ENCODE data around the gene FMO1.
A peak's percentile ranks its signal among the peaks of the same experiment; 100 is the strongest.

Gene FMO1

DNA sequence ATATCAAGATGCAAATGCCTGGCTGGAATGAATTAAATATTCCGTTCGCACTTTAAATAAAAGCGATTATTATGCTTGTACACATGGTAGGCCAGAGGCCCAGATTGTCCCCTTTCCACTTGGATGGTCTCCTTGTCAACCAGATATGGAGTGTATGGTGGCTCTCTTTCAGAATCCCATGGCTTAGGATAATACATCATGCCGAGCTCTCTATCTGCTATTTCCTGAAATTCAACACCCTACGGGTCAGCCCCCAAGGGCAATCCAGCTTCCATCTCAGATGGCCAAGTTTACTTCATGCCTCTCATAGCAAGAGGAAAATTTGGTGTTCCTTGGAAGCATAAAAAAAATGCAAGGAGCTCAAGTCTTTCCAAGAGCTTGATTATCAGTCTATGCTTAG lies 25.4 kb upstream of the FMO1 start:
- TF ChIP-seq TCF12 (IDR thresholded peaks at IDR 0.05; ENCODE audit: low read depth) (no peak), TEAD4 (IDR thresholded peaks at IDR 0.05) (no peak), CREB1 (IDR thresholded peaks at IDR 0.05; ENCODE audit: low read depth) (no peak), CEBPB (IDR thresholded peaks at IDR 0.05) (no peak), NFIC (IDR thresholded peaks at IDR 0.05) (no peak), EP300 (IDR thresholded peaks at IDR 0.05; ENCODE audit: borderline replicate concordance) (no peak), YY1 (IDR thresholded peaks at IDR 0.05; ENCODE audit: low read depth) (no peak), FOXM1 (IDR thresholded peaks at IDR 0.05; ENCODE audit: borderline replicate concordance, low read depth) (no peak), RAD21 (IDR thresholded peaks at IDR 0.05; ENCODE audit: low read depth) (no peak), MAX (IDR thresholded peaks at IDR 0.05) (no peak), TAF1 (IDR thresholded peaks at IDR 0.05; ENCODE audit: low read depth) (no peak), ZBTB7A (IDR thresholded peaks at IDR 0.05; ENCODE audit: low read depth) (no peak)
- TF ChIP-seq, protein P1, sequence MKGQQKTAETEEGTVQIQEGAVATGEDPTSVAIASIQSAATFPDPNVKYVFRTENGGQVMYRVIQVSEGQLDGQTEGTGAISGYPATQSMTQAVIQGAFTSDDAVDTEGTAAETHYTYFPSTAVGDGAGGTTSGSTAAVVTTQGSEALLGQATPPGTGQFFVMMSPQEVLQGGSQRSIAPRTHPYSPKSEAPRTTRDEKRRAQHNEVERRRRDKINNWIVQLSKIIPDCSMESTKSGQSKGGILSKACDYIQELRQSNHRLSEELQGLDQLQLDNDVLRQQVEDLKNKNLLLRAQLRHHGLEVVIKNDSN (IDR thresholded peaks at IDR 0.05): no peak
- TF ChIP-seq, protein P2, sequence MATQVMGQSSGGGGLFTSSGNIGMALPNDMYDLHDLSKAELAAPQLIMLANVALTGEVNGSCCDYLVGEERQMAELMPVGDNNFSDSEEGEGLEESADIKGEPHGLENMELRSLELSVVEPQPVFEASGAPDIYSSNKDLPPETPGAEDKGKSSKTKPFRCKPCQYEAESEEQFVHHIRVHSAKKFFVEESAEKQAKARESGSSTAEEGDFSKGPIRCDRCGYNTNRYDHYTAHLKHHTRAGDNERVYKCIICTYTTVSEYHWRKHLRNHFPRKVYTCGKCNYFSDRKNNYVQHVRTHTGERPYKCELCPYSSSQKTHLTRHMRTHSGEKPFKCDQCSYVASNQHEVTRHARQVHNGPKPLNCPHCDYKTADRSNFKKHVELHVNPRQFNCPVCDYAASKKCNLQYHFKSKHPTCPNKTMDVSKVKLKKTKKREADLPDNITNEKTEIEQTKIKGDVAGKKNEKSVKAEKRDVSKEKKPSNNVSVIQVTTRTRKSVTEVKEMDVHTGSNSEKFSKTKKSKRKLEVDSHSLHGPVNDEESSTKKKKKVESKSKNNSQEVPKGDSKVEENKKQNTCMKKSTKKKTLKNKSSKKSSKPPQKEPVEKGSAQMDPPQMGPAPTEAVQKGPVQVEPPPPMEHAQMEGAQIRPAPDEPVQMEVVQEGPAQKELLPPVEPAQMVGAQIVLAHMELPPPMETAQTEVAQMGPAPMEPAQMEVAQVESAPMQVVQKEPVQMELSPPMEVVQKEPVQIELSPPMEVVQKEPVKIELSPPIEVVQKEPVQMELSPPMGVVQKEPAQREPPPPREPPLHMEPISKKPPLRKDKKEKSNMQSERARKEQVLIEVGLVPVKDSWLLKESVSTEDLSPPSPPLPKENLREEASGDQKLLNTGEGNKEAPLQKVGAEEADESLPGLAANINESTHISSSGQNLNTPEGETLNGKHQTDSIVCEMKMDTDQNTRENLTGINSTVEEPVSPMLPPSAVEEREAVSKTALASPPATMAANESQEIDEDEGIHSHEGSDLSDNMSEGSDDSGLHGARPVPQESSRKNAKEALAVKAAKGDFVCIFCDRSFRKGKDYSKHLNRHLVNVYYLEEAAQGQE (IDR thresholded peaks at IDR 0.05; ENCODE audit: low read depth): no peak

DNA sequence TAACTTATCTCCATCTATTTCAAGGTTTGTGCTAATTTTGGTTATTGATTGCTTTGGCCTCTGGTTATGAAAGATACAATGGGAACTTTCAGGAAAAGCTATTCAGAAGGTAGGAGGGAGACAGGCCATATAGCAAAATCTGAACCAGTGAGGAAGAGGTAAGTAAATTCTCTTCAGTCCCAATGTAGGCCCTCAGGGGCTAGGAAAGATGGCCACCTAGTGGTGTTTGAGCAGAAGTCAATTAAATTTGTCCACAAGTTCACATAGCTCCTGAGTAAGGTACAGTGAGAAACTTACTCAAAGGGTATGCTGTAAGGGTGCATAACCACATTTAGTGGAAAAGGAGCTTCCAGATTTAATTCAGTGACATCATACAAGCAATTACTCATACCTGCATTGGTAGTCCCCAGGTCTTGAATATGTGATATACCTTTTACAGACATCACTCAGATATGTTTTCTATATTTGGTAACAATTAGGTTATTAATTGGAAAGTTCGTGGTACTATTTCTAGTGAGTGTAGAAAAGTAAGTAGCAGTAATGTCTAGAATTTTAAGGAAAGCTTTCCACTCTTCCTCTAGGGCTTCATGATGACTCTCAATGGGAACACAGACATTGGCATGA lies 21.4 kb upstream of the FMO1 start:
- peak; percentile 68 for TF ChIP-seq RAD21 (IDR thresholded peaks at IDR 0.05; ENCODE audit: low read depth)
- TF ChIP-seq TAF1 (IDR thresholded peaks at IDR 0.05; ENCODE audit: low read depth): no peak

DNA sequence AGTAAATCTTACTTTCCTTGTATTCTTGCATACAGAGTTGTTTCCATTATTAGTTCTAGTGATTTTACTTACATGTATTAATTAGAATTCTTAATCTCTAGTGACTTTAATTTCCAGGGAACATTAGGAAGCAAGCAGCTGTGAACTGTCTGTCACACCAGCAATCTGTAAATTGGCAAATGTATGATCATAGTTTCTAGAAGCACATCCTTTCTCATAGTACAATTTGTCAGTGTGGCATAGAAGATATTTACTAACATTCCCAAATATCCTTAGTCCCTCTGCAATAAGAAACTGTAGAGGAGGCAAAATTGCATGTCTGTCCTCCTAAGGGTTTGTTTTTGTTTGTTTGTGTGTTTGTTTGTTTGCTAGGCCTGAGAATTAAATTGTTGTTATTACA lies 17.0 kb upstream of the FMO1 start:
- TF ChIP-seq ZBTB7A (IDR thresholded peaks at IDR 0.05; ENCODE audit: low read depth): no peak
- no peak for TF ChIP-seq RAD21 (IDR thresholded peaks at IDR 0.05; ENCODE audit: low read depth)
- TF ChIP-seq TAF1 (IDR thresholded peaks at IDR 0.05; ENCODE audit: low read depth): no peak

- TF ChIP-seq EGR1 (IDR thresholded peaks at IDR 0.05) (no peak), NFIC (IDR thresholded peaks at IDR 0.05) (no peak), CEBPB (IDR thresholded peaks at IDR 0.05) (no peak), TCF12 (IDR thresholded peaks at IDR 0.05; ENCODE audit: low read depth) (no peak), EP300 (IDR thresholded peaks at IDR 0.05; ENCODE audit: borderline replicate concordance) (no peak), CREB1 (IDR thresholded peaks at IDR 0.05; ENCODE audit: low read depth) (no peak), RAD21 (IDR thresholded peaks at IDR 0.05; ENCODE audit: low read depth) (no peak), YY1 (IDR thresholded peaks at IDR 0.05; ENCODE audit: low read depth) (no peak), ZBTB7A (IDR thresholded peaks at IDR 0.05; ENCODE audit: low read depth) (no peak), FOXM1 (IDR thresholded peaks at IDR 0.05; ENCODE audit: borderline replicate concordance, low read depth) (no peak), TAF1 (IDR thresholded peaks at IDR 0.05; ENCODE audit: low read depth) (no peak), TEAD4 (IDR thresholded peaks at IDR 0.05) (no peak), MAX (IDR thresholded peaks at IDR 0.05) (no peak)
- TF ChIP-seq, protein P1 (IDR thresholded peaks at IDR 0.05): no peak
- TF ChIP-seq, protein P2 (IDR thresholded peaks at IDR 0.05; ENCODE audit: low read depth): no peak
Measured at GRCh38 chr1:171233183-171233582, 15.1 kb upstream of the FMO1 start.

DNA sequence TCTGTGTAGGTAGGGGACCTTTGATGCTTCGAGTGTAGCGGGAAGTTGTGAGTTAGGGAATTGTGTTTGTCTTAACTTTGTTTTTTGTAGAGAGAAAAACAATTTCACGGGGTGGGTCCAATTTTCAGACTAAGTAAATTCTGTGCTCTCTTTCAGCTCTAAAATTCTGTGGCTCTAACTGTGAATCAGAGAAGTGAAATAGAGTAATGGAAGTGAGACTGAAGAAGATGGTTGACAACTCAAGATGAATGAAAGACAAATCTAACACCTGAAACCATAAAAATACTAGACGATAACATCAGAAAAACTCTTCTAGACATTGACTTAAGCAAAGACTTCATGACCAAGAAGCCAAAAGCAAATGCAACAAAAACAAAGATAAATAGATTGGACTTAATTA lies 4.4 kb upstream of the FMO1 start:
- TF ChIP-seq YY1 (IDR thresholded peaks at IDR 0.05; ENCODE audit: low read depth) (no peak), MAX (IDR thresholded peaks at IDR 0.05) (no peak), RAD21 (IDR thresholded peaks at IDR 0.05; ENCODE audit: low read depth) (no peak), TCF12 (IDR thresholded peaks at IDR 0.05; ENCODE audit: low read depth) (no peak), TEAD4 (IDR thresholded peaks at IDR 0.05) (no peak)
- TF ChIP-seq, protein P2 (IDR thresholded peaks at IDR 0.05; ENCODE audit: low read depth): no peak

All from Ishikawa (cell line).